Uterus (tissue), 4 donors: ENCODE measurements around the gene FUNDC1. TPM values are rescaled to one million over a fixed set of nuclear protein-coding genes. Genes with fewer than 3 reads are reported as not detected.

ENCODE experiments used
- DNase-seq, 2 donors: peaks; one replicate each; pipeline ENCODE4 v3.0.0-alpha.2; 2019 to 2020
- H3K27ac ChIP-seq, 2 donors: fragments of 200-600 bp; sonication (generic); 1 replicate in 1 of 2; 2 replicates in 1 of 2; pipeline ENCODE4 v1.5.1; 2016 to 2018
- H3K27me3 ChIP-seq, 2 donors: fragments of 200-600 bp; sonication (generic); one replicate each; pipeline ENCODE4 v1.5.1; 2018 to 2019; ENCODE audit warnings: control low read depth in 1 of 2
- H3K36me3 ChIP-seq, 2 donors: fragments of 200-600 bp; sonication (generic); one replicate each; pipeline ENCODE4 v1.5.1; 2019; ENCODE audit warnings: control low read depth in 1 of 2
- H3K4me1 ChIP-seq, 2 donors: fragments of 200-600 bp; sonication (generic); one replicate each; pipeline ENCODE4 v1.5.1; 2018 to 2019; ENCODE audit warnings: control low read depth in 1 of 2
- H3K4me3 ChIP-seq, 2 donors: fragments of 200-600 bp; sonication (generic); 1 replicate in 1 of 2; 2 replicates in 1 of 2; pipeline ENCODE4 v1.5.1; 2018 to 2019; ENCODE audit warnings: mild to moderate bottlenecking in 1 of 2
- H3K9me3 ChIP-seq, 2 donors: fragments of 200-600 bp; sonication (generic); one replicate each; pipeline ENCODE4 v1.5.1; 2019; ENCODE audit warnings: control low read depth in 1 of 2
- CTCF ChIP-seq, 4 experiments: fragments of 200-600 bp in 2 of 4; fragments of 450-650 bp in 2 of 4; sonication (generic) in 2 of 4; IDR thresholded peaks; one replicate each; pipeline ENCODE4 v1.5.1; 2016 to 2019; ENCODE audit warnings: antibody characterized with exemption in 4 of 4, mild to moderate bottlenecking in 2 of 4, moderate library complexity in 1 of 4
- POLR2A ChIP-seq, 2 donors: fragments of 450-650 bp; IDR thresholded peaks; one replicate each; pipeline ENCODE4 v1.6.1; 2016; ENCODE audit warnings: antibody characterized with exemption in 2 of 2, mild to moderate bottlenecking in 1 of 2, moderate library complexity in 1 of 2
- intact Hi-C: fragments of 100-400 bp; cut with DNase I; formaldehyde crosslinking; loops from one replicate; pipeline ENCODE4 v1.15.1; 2023; ENCODE audit warnings: low total_unique reads
- total RNA-seq, 4 donors: library from RNA; depleted of rRNA in 3 of 4; stranded (reverse); fragments of >200 nt in 3 of 4; gene quantifications; one replicate each; pipeline versions ENCODE4 v1.1.0 to v1.2.4, GENCODE V29; 2014 to 2023
- donor health status: DM: yes; HTN: yes; CAD: no.

Gene FUNDC1
- total RNA-seq, 4 donors from 2014 or later, result 4.9 to 13.2 (median 8.8) TPM

GRCh38 chrX:44536198-44536597 is 6.5 kb downstream of the FUNDC1 start:
- no peak overlapping the region for H3K27ac ChIP-seq
- H3K4me3 ChIP-seq, result no peak overlapping the region
- no peaks in the 10 kb centered on the region for H3K4me1 ChIP-seq
- DNase-seq, result no peak
- H3K27me3 ChIP-seq, result no peaks in the 10 kb centered on the region
- intact Hi-C loops, result no loop called here
- no peaks in the 10 kb centered on the region for H3K36me3 ChIP-seq
- TF ChIP-seq CTCF (IDR thresholded peaks at IDR 0.05) (no peak), POLR2A (IDR thresholded peaks at IDR 0.05) (no peak)
- H3K9me3 ChIP-seq, result no peaks in the 10 kb centered on the region

GRCh38 chrX:44529310-44529709 is 13.3 kb downstream of the FUNDC1 start:
- no peak overlapping the region for H3K27ac ChIP-seq
- H3K4me3 ChIP-seq, result no peak overlapping the region
- DNase-seq, result no peak
- no peak for TF ChIP-seq POLR2A (IDR thresholded peaks at IDR 0.05)
- no peak for TF ChIP-seq CTCF (IDR thresholded peaks at IDR 0.05)
- no peaks in the 10 kb centered on the region for H3K9me3 ChIP-seq
- no peaks in the 10 kb centered on the region for H3K36me3 ChIP-seq
- intact Hi-C loops, result no loop called here
- no peaks in the 10 kb centered on the region for H3K27me3 ChIP-seq
- H3K4me1 ChIP-seq, result no peaks in the 10 kb centered on the region

- no peak overlapping the region for H3K4me3 ChIP-seq
- DNase-seq, result no peak
- TF ChIP-seq POLR2A (IDR thresholded peaks at IDR 0.05), result no peak
- TF ChIP-seq CTCF (IDR thresholded peaks at IDR 0.05), result no peak
- H3K27ac ChIP-seq, result no peak overlapping the region
- intact Hi-C loops, result no loop called here
- H3K36me3 ChIP-seq, result no peaks in the 10 kb centered on the region
- H3K4me1 ChIP-seq, result no peaks in the 10 kb centered on the region
- H3K27me3 ChIP-seq, result no peaks in the 10 kb centered on the region
- H3K9me3 ChIP-seq, result peaks cover 0 to 3% of the 10 kb centered on the region in 2 donors
These were observed 28.4 kb downstream of the FUNDC1 start for GRCh38 chrX:44514272-44514671.

GRCh38 chrX:44507292-44507691 is 35.4 kb downstream of the FUNDC1 start:
- TF ChIP-seq CTCF (IDR thresholded peaks at IDR 0.05) (no peak), POLR2A (IDR thresholded peaks at IDR 0.05) (no peak)
- intact Hi-C loops, result loop anchor here (5.0 kb wide), 1 partner anchor 1545 kb away; no protein-coding TSS in a partner anchor

GRCh38 chrX:44506678-44507077 is 36.0 kb downstream of the FUNDC1 start:
- Histone ChIP-seq H3K4me1 (no peaks in the 10 kb centered on the region), H3K36me3 (no peaks in the 10 kb centered on the region), H3K27me3 (no peaks in the 10 kb centered on the region), H3K9me3 (no peaks in the 10 kb centered on the region), H3K4me3 (no peak overlapping the region), H3K27ac (no peak overlapping the region)
- DNase-seq, result no peak
- TF ChIP-seq CTCF (IDR thresholded peaks at IDR 0.05) (no peak), POLR2A (IDR thresholded peaks at IDR 0.05) (no peak)
- intact Hi-C loops, result loop anchor here (5.0 kb wide), 1 partner anchor 1544 kb away; no protein-coding TSS in a partner anchor

More at GRCh38 chrX:44507292-44507691, 35.4 kb downstream of the FUNDC1 start:
- Histone ChIP-seq H3K36me3 (no peaks in the 10 kb centered on the region), H3K27me3 (no peaks in the 10 kb centered on the region), H3K4me3 (no peak overlapping the region), H3K27ac (no peak overlapping the region), H3K9me3 (no peaks in the 10 kb centered on the region), H3K4me1 (no peaks in the 10 kb centered on the region)
- no peak for DNase-seq
